BJ (cell line): ENCODE data around the gene TIMP3. TPM values are rescaled to one million over a fixed set of nuclear protein-coding genes. Genes with fewer than 3 reads are reported as not detected.

ENCODE experiments used
- CTCF ChIA-PET: fragments of 350-600 bp; formaldehyde crosslinking; extraction: SDS; loops from one replicate; lab custom pipeline; 2021; ENCODE audit warnings: antibody characterized with exemption, inconsistent platforms; lab: Yijun Ruan, JAX
- POLR2A ChIA-PET: fragments of 300-600 bp; sonication (Branson Sonifier 250); formaldehyde crosslinking; extraction: SDS; loops from one replicate; lab custom pipeline; 2021; ENCODE audit warnings: antibody characterized with exemption; lab: Charles Lee
- DNase-seq: peaks from one replicate; pipeline ENCODE4 v3.0.0-alpha.2; 2011; ENCODE audit warnings: low read depth
- H3K27me3 ChIP-seq: 2 replicates; pipeline ENCODE4 v1.6.0; 2011; ENCODE audit warnings: low read length; ENCODE audit not compliant: control insufficient read depth, insufficient read depth
- H3K36me3 ChIP-seq: 2 replicates; pipeline ENCODE4 v1.5.1; 2011; ENCODE audit warnings: low read length; ENCODE audit not compliant: control insufficient read depth, insufficient read depth
- H3K4me3 ChIP-seq: 2 replicates; pipeline ENCODE4 v1.5.1; 2011; ENCODE audit warnings: low read depth, mild to moderate bottlenecking, control low read depth, low read length
- CTCF ChIP-seq: IDR thresholded peaks from 2 replicates; pipeline ENCODE4 v1.5.1; 2011; ENCODE audit warnings: low read depth, mild to moderate bottlenecking, control low read depth, inconsistent platforms, low read length, moderate library complexity; ENCODE audit not compliant: insufficient read depth
- polyA plus RNA-seq: library from polyadenylated mRNA; depleted of rRNA; stranded (reverse); fragments of >200 nt; gene quantifications from 2 replicates; pipeline ENCODE4 v1.2.3, GENCODE V29; 2011

TIMP3 gene
- polyA plus RNA-seq, 1 experiment: 544 TPM

DNA sequence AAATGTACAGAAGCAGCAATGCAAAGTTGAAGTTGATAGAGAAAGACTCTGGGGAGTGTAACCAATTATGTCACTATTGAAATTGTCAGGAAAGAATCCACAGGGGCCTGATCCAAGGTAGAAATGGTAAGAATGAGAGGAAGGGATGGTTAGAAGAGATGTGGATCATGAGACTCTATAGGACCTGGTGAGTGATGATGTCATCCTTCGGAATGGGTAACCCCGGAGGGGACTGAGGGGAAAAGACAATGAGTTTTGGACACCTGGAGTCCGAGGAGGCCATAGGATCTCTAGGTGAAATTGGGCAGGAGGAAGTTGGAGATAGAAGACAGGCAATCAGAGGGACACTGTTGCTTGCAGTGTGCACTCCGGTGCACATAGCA is 6.3 kb upstream of the TIMP3 start:
- Histone ChIP-seq H3K36me3 (no peaks in the 10 kb centered on the region), H3K4me3 (no peak overlapping the region), H3K27me3 (no peaks in the 10 kb centered on the region)
- no peak for DNase-seq
- ChIA-PET POLR2A (no interaction called here), CTCF (interaction anchor here (1.0 to 12.8 kb wide), 12 partner anchors 9 to 266 kb away, joined by 3 to 266 read pairs (median 14); no protein-coding TSS in a partner anchor)
- TF ChIP-seq CTCF: no peak

DNA sequence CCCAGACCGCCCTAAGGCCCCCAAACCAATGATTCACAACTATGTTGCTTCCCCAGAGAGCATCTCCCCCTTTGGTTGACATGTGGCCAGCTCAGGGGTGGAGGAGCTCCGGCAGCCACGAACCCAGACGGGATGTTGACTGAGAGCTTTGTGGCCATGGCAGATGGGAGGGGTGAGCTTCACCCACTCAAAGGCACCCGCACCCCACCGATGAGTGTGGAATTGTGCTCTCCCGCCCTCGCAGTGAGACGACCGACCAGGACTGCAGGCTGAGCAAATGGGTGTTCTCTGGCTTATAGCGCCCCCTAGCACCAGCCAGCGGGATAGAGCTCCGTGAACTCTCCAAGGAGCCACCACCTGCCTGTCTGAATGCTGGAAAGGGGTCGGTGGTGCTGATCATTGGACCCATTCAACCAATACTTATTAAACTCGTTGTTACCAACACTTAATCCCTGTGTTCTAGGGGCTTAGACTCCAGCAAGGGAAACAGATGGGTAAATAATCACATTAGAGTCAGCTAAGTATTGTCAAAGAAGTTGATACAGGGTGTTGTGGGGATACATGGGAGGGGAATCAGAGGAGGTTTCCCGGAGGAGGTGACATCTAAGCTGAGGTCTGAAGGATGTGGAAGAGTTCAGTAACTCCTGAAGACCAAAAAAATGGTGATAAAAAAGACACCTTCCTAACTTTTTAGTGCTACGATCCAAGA is 4.5 kb upstream of the TIMP3 start:
- H3K4me3 ChIP-seq: no peak overlapping the region
- ChIA-PET CTCF (interaction anchor here (0.5 to 12.8 kb wide), 67 partner anchors 8 to 322 kb away, joined by 3 to 266 read pairs (median 5); partner anchors contain the start of gene FBXO7), POLR2A (interaction anchor here (0.8 to 1.9 kb wide), 2 partner anchors 135 to 265 kb away, joined by 3 to 8 read pairs; no protein-coding TSS in a partner anchor)

DNA sequence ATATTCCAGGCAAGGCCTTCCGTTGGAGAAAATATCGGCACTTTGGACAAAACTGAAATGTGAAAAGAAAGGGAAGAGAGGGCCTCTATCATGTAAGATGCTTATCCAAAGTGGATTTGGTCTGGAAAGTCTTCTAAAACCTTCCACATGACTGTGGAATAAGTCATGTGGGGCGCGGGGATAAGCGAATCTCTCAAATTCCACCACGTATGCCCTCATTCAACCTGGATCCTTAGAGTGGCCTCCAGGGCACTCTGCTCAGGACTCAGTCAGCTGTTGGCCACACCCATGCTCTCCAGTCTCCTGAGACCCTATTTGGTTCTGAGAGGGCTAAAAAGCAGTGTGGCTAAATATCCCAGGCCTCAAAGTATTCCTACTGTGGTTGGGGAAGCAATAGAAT is 2.0 kb upstream of the TIMP3 start:
- no peaks in the 10 kb centered on the region for H3K27me3 ChIP-seq
- H3K36me3 ChIP-seq: no peaks in the 10 kb centered on the region
- ChIA-PET POLR2A (no interaction called here), CTCF (interaction anchor here (1.6 to 12.8 kb wide), 4 partner anchors 140 to 270 kb away, joined by 12 to 266 read pairs (median 172); no protein-coding TSS in a partner anchor)
- no peak for DNase-seq
- H3K4me3 ChIP-seq: no peak overlapping the region
- no peak for TF ChIP-seq CTCF

More for the DNA sequence above, 4.5 kb upstream of the TIMP3 start:
- peak; percentile 93 for TF ChIP-seq CTCF
- no peak for DNase-seq
- Histone ChIP-seq H3K36me3 (no peaks in the 10 kb centered on the region), H3K27me3 (no peaks in the 10 kb centered on the region)

- no peak for DNase-seq
- H3K27me3 ChIP-seq: no peaks in the 10 kb centered on the region
- POLR2A ChIA-PET: interaction anchor here (1.2 kb wide), 1 partner anchor 270 kb away, joined by 3 read pairs; no protein-coding TSS in a partner anchor
- TF ChIP-seq CTCF: no peak
- no peak overlapping the region for H3K4me3 ChIP-seq
- no peaks in the 10 kb centered on the region for H3K36me3 ChIP-seq
- CTCF ChIA-PET: interaction anchor here (1.6 to 12.8 kb wide), 6 partner anchors 78 to 271 kb away, joined by 4 to 266 read pairs (median 66); no protein-coding TSS in a partner anchor
These were observed 1.2 kb upstream of the TIMP3 start for GRCh38 chr22:32800158-32800882.
